Transverse colon (tissue), 4 donors: Measurements from ENCODE around the gene ABCA8. TPM values are rescaled to one million over a fixed set of nuclear protein-coding genes. Genes with fewer than 3 reads are reported as not detected.

Experiments used
- DNase-seq: peaks from one replicate; pipeline ENCODE4 v3.0.0-alpha.2; 2019
- H3K27ac ChIP-seq, 4 donors: fragments of 200-600 bp; sonication (generic); 2 replicates each; pipeline ENCODE4 v1.5.1; 2016 to 2018; ENCODE audit warnings: inconsistent platforms in 4 of 4
- H3K27me3 ChIP-seq: fragments of 200-600 bp; sonication (generic); 2 replicates; pipeline ENCODE4 v1.5.1; 2017; ENCODE audit warnings: inconsistent platforms
- H3K36me3 ChIP-seq, 4 donors: fragments of 200-600 bp; sonication (generic); 2 replicates each; pipeline ENCODE4 v1.5.1; 2017 to 2019; ENCODE audit warnings: inconsistent platforms in 4 of 4
- H3K4me1 ChIP-seq, 4 donors: fragments of 200-600 bp; sonication (generic); 2 replicates each; pipeline ENCODE4 v1.5.1; 2017 to 2020; ENCODE audit warnings: inconsistent platforms in 4 of 4
- H3K4me3 ChIP-seq, 4 donors: fragments of 200-600 bp; sonication (generic); 1 replicate in 1 of 4; 2 replicates in 3 of 4; pipeline versions ENCODE4 v1.5.1 to v1.6.1; 2017 to 2019; ENCODE audit warnings: inconsistent platforms in 4 of 4
- H3K9me3 ChIP-seq, 2 donors: fragments of 200-600 bp; sonication (generic); 2 replicates each; pipeline ENCODE4 v1.5.1; 2017 to 2019; ENCODE audit warnings: inconsistent platforms in 2 of 2
- CTCF ChIP-seq, 5 experiments: fragments of 200-600 bp in 3 of 5; fragments of 450-650 bp in 2 of 5; sonication (generic) in 3 of 5; IDR thresholded peaks; 1 replicate in 2 of 5; 2 replicates in 3 of 5; pipeline ENCODE4 v1.5.1; 2016 to 2017; ENCODE audit warnings: antibody characterized with exemption in 5 of 5, inconsistent platforms in 3 of 5, mild to moderate bottlenecking in 2 of 5, moderate library complexity in 1 of 5
- EP300 ChIP-seq: sonication (generic); formaldehyde crosslinking; IDR thresholded peaks from one replicate; pipeline ENCODE4 v1.6.1; 2017; ENCODE audit warnings: antibody characterized with exemption, low read depth
- POLR2A ChIP-seq: fragments of 450-650 bp; IDR thresholded peaks from one replicate; pipeline ENCODE4 v1.6.1; 2016; ENCODE audit warnings: antibody characterized with exemption, mild to moderate bottlenecking, moderate library complexity
- POLR2AphosphoS5 ChIP-seq, 3 donors: sonication (generic); formaldehyde crosslinking; IDR thresholded peaks; one replicate each; pipeline ENCODE4 v1.6.1; 2016; ENCODE audit warnings: antibody characterized with exemption in 3 of 3
- WGBS, 2 donors: methylation state at CpG; one replicate each; pipeline ENCODE4 v1.1.5; 2018; ENCODE audit warnings: low coverage in 1 of 2; 5-methylcytosine and 5-hydroxymethylcytosine counted together
- in situ Hi-C, 4 donors: fragments of 200-750 bp; cut with MboI; loops; one replicate each; pipeline versions ENCODE4 v1.15.0 to v1.15.1; 2017; ENCODE audit warnings: low sequenced_read_pairs in 3 of 4, low pct_ligation_motif_present in 1 of 4, low pct_unique_long_range_greater_than_20kb in 1 of 4
- intact Hi-C: fragments of 100-400 bp; cut with DNase I; formaldehyde crosslinking; loops from one replicate; pipeline ENCODE4 v1.15.1; 2023; ENCODE audit warnings: low total_unique reads
- total RNA-seq, 4 donors: library from RNA; depleted of rRNA; stranded (reverse); fragments of >200 nt; gene quantifications; one replicate each; pipeline ENCODE4 v1.1.0, GENCODE V29; 2016

Gene ABCA8
- total RNA-seq, 4 donors from 2014 or later, result 14.7 to 42.6 (median 26.3) TPM

- 79 to 88% methylated on average over 4 of the region's 4 CpGs for WGBS, 2 donors
- in situ Hi-C loops, result no loop called here
Measured at GRCh38 chr17:68853439-68853838, 101.8 kb downstream of the ABCA8 start.

GRCh38 chr17:68853036-68853435 is 102.2 kb downstream of the ABCA8 start:
- Histone ChIP-seq H3K9me3 (no peaks in the 10 kb centered on the region), H3K36me3 (no peaks in the 10 kb centered on the region), H3K27ac (no peak overlapping the region), H3K4me1 (no peaks in the 10 kb centered on the region), H3K4me3 (no peak overlapping the region), H3K27me3 (no peaks in the 10 kb centered on the region)
- in situ Hi-C loops (no loop called here), intact Hi-C loops (no loop called here)
- no peak for DNase-seq
- WGBS, 2 donors, result 87 to 100% methylated on average over 1 to 5 of the region's 5 CpGs
- TF ChIP-seq POLR2AphosphoS5 (IDR thresholded peaks at IDR 0.05), result no peak
- no peak for TF ChIP-seq CTCF (IDR thresholded peaks at IDR 0.05)
- TF ChIP-seq EP300, result no peak
- no peak for TF ChIP-seq POLR2A

More at GRCh38 chr17:68853439-68853838, 101.8 kb downstream of the ABCA8 start:
- Histone ChIP-seq H3K4me3 (no peak overlapping the region), H3K4me1 (no peaks in the 10 kb centered on the region), H3K27me3 (no peaks in the 10 kb centered on the region), H3K36me3 (no peaks in the 10 kb centered on the region), H3K9me3 (no peaks in the 10 kb centered on the region), H3K27ac (no peak overlapping the region)
- intact Hi-C loops, result no loop called here
- no peak for DNase-seq
- no peak for TF ChIP-seq POLR2A
- no peak for TF ChIP-seq POLR2AphosphoS5 (IDR thresholded peaks at IDR 0.05)
- TF ChIP-seq CTCF (IDR thresholded peaks at IDR 0.05), result no peak
- no peak for TF ChIP-seq EP300

- 54 to 73% methylated on average over 1 of the region's 1 CpG for WGBS, 2 donors
- H3K9me3 ChIP-seq, result no peaks in the 10 kb centered on the region
- intact Hi-C loops, result no loop called here
- DNase-seq, result no peak
- no peaks in the 10 kb centered on the region for H3K36me3 ChIP-seq
- no peaks in the 10 kb centered on the region for H3K27me3 ChIP-seq
- TF ChIP-seq EP300 (no peak), POLR2AphosphoS5 (IDR thresholded peaks at IDR 0.05) (no peak), POLR2A (no peak), CTCF (IDR thresholded peaks at IDR 0.05) (no peak)
- in situ Hi-C loops, result no loop called here
- H3K4me3 ChIP-seq, result no peak overlapping the region
- no peaks in the 10 kb centered on the region for H3K4me1 ChIP-seq
- no peak overlapping the region for H3K27ac ChIP-seq
Measured at GRCh38 chr17:68851890-68852289, 103.3 kb downstream of the ABCA8 start.

- WGBS, 2 donors, result 52 to 75% methylated on average over 2 of the region's 2 CpGs
Measured at GRCh38 chr17:68850749-68851510, 104.3 kb downstream of the ABCA8 start.

More at GRCh38 chr17:68850749-68851510, 104.3 kb downstream of the ABCA8 start:
- H3K4me3 ChIP-seq, result no peak overlapping the region
- no peaks in the 10 kb centered on the region for H3K9me3 ChIP-seq
- TF ChIP-seq POLR2A (no peak), POLR2AphosphoS5 (IDR thresholded peaks at IDR 0.05) (no peak), EP300 (no peak), CTCF (IDR thresholded peaks at IDR 0.05) (no peak)
- no peaks in the 10 kb centered on the region for H3K27me3 ChIP-seq
- H3K4me1 ChIP-seq, result no peaks in the 10 kb centered on the region
- in situ Hi-C loops (no loop called here), intact Hi-C loops (no loop called here)
- no peak overlapping the region for H3K27ac ChIP-seq
- no peaks in the 10 kb centered on the region for H3K36me3 ChIP-seq
- DNase-seq, result no peak
